NOMO-1 treated with dmso at 0.1 percent for 144 hours (cell line): Measurements from ENCODE around the gene XNDC1N.
A peak's percentile ranks its signal among the peaks of the same experiment; 100 is the strongest.

Source experiments
- DNase-seq: peaks from one replicate; lab custom pipeline; 2025; ENCODE audit not compliant: unreplicated experiment; lab: John Stamatoyannopoulos, UW

The XNDC1N gene

GRCh38 chr11:71927820-71928736, at the start of gene XNDC1N:
XNDC1N (minus strand) TSS chr11:71928594; CDS start chr11:71923353, 5,241 bp downstream.
- DNase-seq, result peak; percentile 92

GRCh38 chr11:71977743-71978418, 49.5 kb upstream of the XNDC1N start:
- DNase-seq, result peak; percentile 79

GRCh38 chr11:71977090-71977489, 48.7 kb upstream of the XNDC1N start:
- DNase-seq, result no peak

- DNase-seq, result no peak
Observed at GRCh38 chr11:71976551-71976950, 48.2 kb upstream of the XNDC1N start.

- DNase-seq, result no peak
Observed at GRCh38 chr11:71971680-71972079, 43.3 kb upstream of the XNDC1N start.

GRCh38 chr11:71964641-71965040, 36.2 kb upstream of the XNDC1N start:
- no peak for DNase-seq

- DNase-seq, result no peak
Observed at GRCh38 chr11:71963468-71963867, 35.1 kb upstream of the XNDC1N start.

GRCh38 chr11:71962428-71963038, 34.1 kb upstream of the XNDC1N start:
- no peak for DNase-seq

- no peak for DNase-seq
Observed at GRCh38 chr11:71955898-71956456, 27.6 kb upstream of the XNDC1N start.

- no peak for DNase-seq
Observed at GRCh38 chr11:71951741-71952310, 23.4 kb upstream of the XNDC1N start.

- DNase-seq, result no peak
Observed at GRCh38 chr11:71949034-71949433, 20.6 kb upstream of the XNDC1N start.

GRCh38 chr11:71948314-71949027, 20.1 kb upstream of the XNDC1N start:
- no peak for DNase-seq

GRCh38 chr11:71947498-71947897, 19.1 kb upstream of the XNDC1N start:
- no peak for DNase-seq

- no peak for DNase-seq
Observed at GRCh38 chr11:71946144-71946571, 17.8 kb upstream of the XNDC1N start.

- no peak for DNase-seq
Observed at GRCh38 chr11:71940561-71941219, 12.3 kb upstream of the XNDC1N start.

- no peak for DNase-seq
Observed at GRCh38 chr11:71937826-71938225, 9.4 kb upstream of the XNDC1N start.

- DNase-seq, result no peak
Observed at GRCh38 chr11:71936825-71937224, 8.4 kb upstream of the XNDC1N start.

GRCh38 chr11:71935338-71935925, 7.0 kb upstream of the XNDC1N start:
- DNase-seq, result no peak

GRCh38 chr11:71934213-71934612, 5.8 kb upstream of the XNDC1N start:
- DNase-seq, result no peak
